Trophoblast cell (in vitro differentiated cells and primary cell): ENCODE results near the gene ZNF613.

ENCODE experiments used
- DNase-seq, 2 donors: peaks; one replicate each; pipeline ENCODE4 v3.0.0-alpha.2; 2016
- H2AFZ ChIP-seq: 2 replicates; pipeline ENCODE4 v1.6.1; 2013; ENCODE audit warnings: low read length, moderate library complexity, mild to moderate bottlenecking; ENCODE audit not compliant: insufficient read depth, poor library complexity
- H2AK5ac ChIP-seq: 2 replicates; pipeline ENCODE4 v1.6.1; 2013; ENCODE audit warnings: mild to moderate bottlenecking, low read length
- H2BK120ac ChIP-seq: 2 replicates; pipeline ENCODE4 v1.6.1; 2013; ENCODE audit warnings: low read length, mild to moderate bottlenecking, moderate library complexity; ENCODE audit not compliant: insufficient read depth, poor library complexity
- H2BK12ac ChIP-seq: 2 replicates; pipeline ENCODE4 v1.6.1; 2013; ENCODE audit warnings: mild to moderate bottlenecking, low read length, moderate library complexity
- H2BK5ac ChIP-seq: 2 replicates; pipeline ENCODE4 v1.6.1; 2013; ENCODE audit warnings: low read length, low read depth, moderate library complexity, mild to moderate bottlenecking; ENCODE audit not compliant: poor library complexity
- H3K14ac ChIP-seq: 2 replicates; pipeline ENCODE4 v1.6.1; 2013; ENCODE audit warnings: mild to moderate bottlenecking, low read length
- H3K18ac ChIP-seq: 2 replicates; pipeline ENCODE4 v1.6.1; 2013; ENCODE audit warnings: mild to moderate bottlenecking, low read length
- H3K23ac ChIP-seq: 2 replicates; pipeline ENCODE4 v1.6.1; 2013; ENCODE audit warnings: low read length
- H3K27ac ChIP-seq: 2 replicates; pipeline ENCODE4 v1.5.1; 2013; ENCODE audit warnings: low read depth, mild to moderate bottlenecking, inconsistent platforms, low read length, moderate library complexity
- H3K27me3 ChIP-seq: 2 replicates; pipeline ENCODE4 v1.6.1; 2013; ENCODE audit warnings: inconsistent platforms, mild to moderate bottlenecking, low read length, moderate library complexity; ENCODE audit not compliant: insufficient read depth
- H3K36me3 ChIP-seq, 2 experiments: 1 replicate in 1 of 2; 2 replicates in 1 of 2; pipeline ENCODE4 v1.6.1; 2013; ENCODE audit warnings: low read length in 2 of 2, mild to moderate bottlenecking in 2 of 2, moderate library complexity in 1 of 2; ENCODE audit not compliant: insufficient read depth in 2 of 2, control insufficient read depth in 1 of 2
- H3K4ac ChIP-seq: 2 replicates; pipeline ENCODE4 v1.6.1; 2013; ENCODE audit warnings: low read depth, mild to moderate bottlenecking, low read length, moderate library complexity
- H3K4me1 ChIP-seq, 2 experiments: 1 replicate in 1 of 2; 2 replicates in 1 of 2; pipeline ENCODE4 v1.6.1; 2013; ENCODE audit warnings: low read length in 2 of 2, mild to moderate bottlenecking in 2 of 2, moderate library complexity in 1 of 2; ENCODE audit not compliant: insufficient read depth in 2 of 2, control insufficient read depth in 1 of 2
- H3K4me2 ChIP-seq: 2 replicates; pipeline ENCODE4 v1.6.1; 2013; ENCODE audit warnings: inconsistent platforms, mild to moderate bottlenecking, low read length, moderate library complexity
- H3K4me3 ChIP-seq: 2 replicates; pipeline ENCODE4 v1.5.1; 2013; ENCODE audit warnings: mild to moderate bottlenecking, low read depth, low read length, inconsistent platforms
- H3K79me1 ChIP-seq: one replicate; pipeline ENCODE4 v1.6.1; 2013; ENCODE audit warnings: low read length
- H3K79me2 ChIP-seq: 2 replicates; pipeline ENCODE4 v1.6.1; 2013; ENCODE audit warnings: low read length, mild to moderate bottlenecking; ENCODE audit not compliant: control insufficient read depth, insufficient read depth, poor library complexity
- H3K9ac ChIP-seq: 2 replicates; pipeline ENCODE4 v1.6.1; 2013; ENCODE audit warnings: mild to moderate bottlenecking, low read length
- H3K9me3 ChIP-seq: 2 replicates; pipeline ENCODE4 v1.6.1; 2013; ENCODE audit warnings: low read depth, mild to moderate bottlenecking, control low read depth, inconsistent platforms, low read length; ENCODE audit not compliant: insufficient read depth
- H4K12ac ChIP-seq: 2 replicates; pipeline ENCODE4 v1.6.1; 2013; ENCODE audit warnings: low read depth, mild to moderate bottlenecking, low read length, moderate library complexity
- H4K8ac ChIP-seq: 2 replicates; pipeline ENCODE4 v1.6.1; 2013; ENCODE audit warnings: low read depth, mild to moderate bottlenecking, low read length, moderate library complexity
- H4K91ac ChIP-seq: one replicate; pipeline ENCODE4 v1.6.1; 2013; ENCODE audit warnings: low read depth, mild to moderate bottlenecking, low read length, moderate library complexity
- whole genome bisulfite sequencing: extraction: QIAGEN DNeasy Blood & Tissue Kit; methylation state at CpG from one replicate; pipeline ENCODE4 v1.1.7; 2013; ENCODE audit warnings: missing lambda C conversion rate; ENCODE audit not compliant: insufficient read length, insufficient coverage; ENCODE audit errors: extremely low coverage; 5-methylcytosine and 5-hydroxymethylcytosine counted together

The ZNF613 gene

DNA sequence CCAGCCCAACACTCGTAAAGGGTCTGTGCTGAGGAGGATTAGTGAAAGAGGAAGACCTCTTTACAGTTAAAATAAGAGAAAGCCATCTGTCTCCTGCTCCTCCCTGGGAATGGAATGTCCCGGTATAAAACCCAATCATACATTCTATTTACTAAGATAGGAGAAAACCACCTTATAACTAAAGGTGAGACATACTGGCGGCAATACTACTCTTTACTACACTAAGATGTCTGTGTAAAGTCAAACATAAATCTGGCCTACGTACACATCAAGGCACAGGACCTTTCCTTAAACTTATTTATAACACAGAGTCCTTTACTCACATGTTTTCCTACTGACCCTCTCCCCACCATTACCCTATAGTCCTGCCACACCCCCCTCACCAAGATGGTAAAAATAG is 56.1 kb downstream of the ZNF613 start:
- Histone ChIP-seq H2BK120ac (no peak overlapping the region), H3K79me1 (no peaks in the 10 kb centered on the region), H2AK5ac (no peak overlapping the region), H3K18ac (no peak overlapping the region), H3K4me2 (no peak overlapping the region), H2AFZ (no peak overlapping the region), H3K27ac (no peak overlapping the region), H3K79me2 (peaks cover 2% of the 10 kb centered on the region), H2BK12ac (no peak overlapping the region), H3K4me1 (peaks cover 0 to 9% of the 10 kb centered on the region in 2 experiments), H3K9me3 (peaks cover 12% of the 10 kb centered on the region), H4K91ac (no peak overlapping the region), H2BK5ac (no peak overlapping the region), H3K4me3 (no peak overlapping the region), H3K4ac (no peak overlapping the region), H4K8ac (no peak overlapping the region), H3K36me3 (peaks cover 5 to 11% of the 10 kb centered on the region in 2 experiments), H3K14ac (no peak overlapping the region), H4K12ac (no peak overlapping the region), H3K27me3 (no peaks in the 10 kb centered on the region), H3K9ac (no peak overlapping the region), H3K23ac (no peak overlapping the region)
- no peak for DNase-seq
- WGBS = no CpG with 5 or more reads among the region's 4 CpGs

DNA sequence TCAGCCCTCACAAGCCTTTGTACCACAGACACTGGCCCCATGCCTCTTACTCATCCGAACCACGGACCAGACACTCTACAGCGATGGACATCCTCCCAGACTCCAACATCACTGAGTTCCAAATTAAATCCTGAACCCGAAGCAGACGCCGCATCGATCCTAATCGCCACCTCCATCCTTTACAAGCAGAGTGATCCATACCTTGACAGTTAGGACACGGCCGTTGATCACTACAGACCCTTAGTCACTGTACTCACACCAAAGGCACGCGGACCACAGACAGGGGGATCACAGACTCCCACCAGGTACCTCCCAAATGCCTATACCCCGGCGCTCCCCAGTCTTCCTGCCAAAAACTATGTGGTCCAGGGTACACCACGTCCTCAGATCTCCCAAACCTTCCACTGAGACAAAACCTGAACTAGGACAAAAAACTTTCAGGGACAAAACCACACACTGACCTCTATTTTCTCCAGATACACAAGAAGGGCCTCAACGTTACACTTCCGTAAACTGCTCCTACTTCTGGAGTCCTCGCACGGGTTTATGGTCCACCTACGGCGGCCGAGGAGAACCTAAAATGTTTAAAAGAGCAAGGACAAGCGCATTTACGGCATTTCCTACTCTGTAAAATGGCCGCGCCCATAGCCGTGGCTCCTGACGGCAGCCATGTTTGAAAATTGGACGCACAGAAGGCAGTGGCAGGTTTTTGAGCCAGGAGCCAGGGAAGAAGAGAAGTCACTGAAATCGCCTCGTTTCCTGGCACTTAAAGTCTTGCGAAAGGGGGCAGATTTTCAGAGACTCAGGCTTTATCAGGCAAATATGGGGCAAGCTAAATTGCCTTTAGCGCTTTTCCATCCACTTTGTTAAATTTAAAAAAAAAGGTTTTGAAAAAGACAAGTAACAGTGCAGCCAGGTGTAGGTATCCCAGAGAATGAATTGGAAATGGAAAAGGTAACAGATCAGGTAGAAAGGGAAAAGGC is 59.3 kb downstream of the ZNF613 start, which contains the start of gene ZNF350:
TSS of gene ZNF350 (minus strand) at position 532 of the 983 bp plus-strand sequence. CDS start 12,480 bp downstream, outside the sequence.
- H3K14ac ChIP-seq = peak within 1 kb of the TSS; percentile 25
- peak within 1 kb of the TSS; percentile 99 for H3K4me2 ChIP-seq
- peaks cover 0 to 3% of the 10 kb centered on the region in 2 experiments for H3K4me1 ChIP-seq
- H4K91ac ChIP-seq = peak within 1 kb of the TSS; percentile 62
- no peaks in the 10 kb centered on the region for H3K79me1 ChIP-seq
- H3K27me3 ChIP-seq = no peaks in the 10 kb centered on the region
- peak within 1 kb of the TSS; percentile 92 for H3K4me3 ChIP-seq
- no peak within 1 kb of the TSS for H2BK12ac ChIP-seq
- peak within 1 kb of the TSS; percentile 83 for H3K9ac ChIP-seq
- H2AFZ ChIP-seq = peak within 1 kb of the TSS; percentile 81
- no peaks in the 10 kb centered on the region for H3K36me3 ChIP-seq
- peak within 1 kb of the TSS; percentile 75 for H4K8ac ChIP-seq
- H3K9me3 ChIP-seq = peaks cover 10% of the 10 kb centered on the region
- no peak within 1 kb of the TSS for H3K18ac ChIP-seq
- peaks cover 2% of the 10 kb centered on the region for H3K79me2 ChIP-seq
- peak; percentile 96 to 97 for DNase-seq
- H2BK120ac ChIP-seq = no peak within 1 kb of the TSS
- H3K23ac ChIP-seq = no peak within 1 kb of the TSS
- H3K4ac ChIP-seq = peak within 1 kb of the TSS; percentile 63
- H4K12ac ChIP-seq = peak within 1 kb of the TSS; percentile 39
- H2AK5ac ChIP-seq = no peak within 1 kb of the TSS
- no CpG with 5 or more reads among the region's 33 CpGs for WGBS
- H3K27ac ChIP-seq = no peak within 1 kb of the TSS
- no peak within 1 kb of the TSS for H2BK5ac ChIP-seq

- no peak for DNase-seq
- Histone ChIP-seq H3K18ac (no peak overlapping the region), H3K36me3 (peaks cover 5 to 27% of the 10 kb centered on the region in 2 experiments), H2BK120ac (no peak overlapping the region), H3K4me3 (no peak overlapping the region), H2BK5ac (no peak overlapping the region), H2BK12ac (no peak overlapping the region), H3K4me1 (no peaks in the 10 kb centered on the region), H2AFZ (no peak overlapping the region), H4K91ac (no peak overlapping the region), H3K27me3 (no peaks in the 10 kb centered on the region), H3K27ac (no peak overlapping the region), H4K12ac (no peak overlapping the region), H3K9ac (no peak overlapping the region), H3K79me1 (no peaks in the 10 kb centered on the region), H3K79me2 (no peaks in the 10 kb centered on the region), H3K4me2 (no peak overlapping the region), H3K14ac (no peak overlapping the region), H4K8ac (no peak overlapping the region), H3K23ac (no peak overlapping the region), H3K4ac (no peak overlapping the region), H2AK5ac (no peak overlapping the region), H3K9me3 (peaks cover 22% of the 10 kb centered on the region)
- WGBS = no CpG with 5 or more reads among the region's 10 CpGs
Observed at GRCh38 chr19:51993422-51993821, 66.2 kb downstream of the ZNF613 start.

GRCh38 chr19:51994048-51994644 is 66.9 kb downstream of the ZNF613 start:
- H2AK5ac ChIP-seq = no peak overlapping the region
- DNase-seq = no peak
- no peaks in the 10 kb centered on the region for H3K79me1 ChIP-seq
- H2AFZ ChIP-seq = no peak overlapping the region
- no peak overlapping the region for H4K91ac ChIP-seq
- no peak overlapping the region for H2BK12ac ChIP-seq
- H3K4me1 ChIP-seq = no peaks in the 10 kb centered on the region
- H3K36me3 ChIP-seq = peaks cover 9 to 30% of the 10 kb centered on the region in 2 experiments
- no peak overlapping the region for H4K8ac ChIP-seq
- no peak overlapping the region for H3K4ac ChIP-seq
- no peaks in the 10 kb centered on the region for H3K79me2 ChIP-seq
- no peak overlapping the region for H3K18ac ChIP-seq
- peaks cover 22% of the 10 kb centered on the region for H3K9me3 ChIP-seq
- H3K27me3 ChIP-seq = no peaks in the 10 kb centered on the region
- H2BK120ac ChIP-seq = no peak overlapping the region
- no peak overlapping the region for H3K4me2 ChIP-seq
- no peak overlapping the region for H3K23ac ChIP-seq
- H3K9ac ChIP-seq = no peak overlapping the region
- no peak overlapping the region for H3K27ac ChIP-seq
- no peak overlapping the region for H3K4me3 ChIP-seq
- WGBS = no CpG with 5 or more reads among the region's 2 CpGs
- H2BK5ac ChIP-seq = no peak overlapping the region
- H3K14ac ChIP-seq = no peak overlapping the region
- no peak overlapping the region for H4K12ac ChIP-seq
